Activated CD4-positive, CD25-positive, alpha-beta regulatory T cell treated with anti-CD3 and anti-CD28 coated beads, Interleukin-2, amount 50 U/mL, for 16 hours (primary cell): ENCODE measurements around the gene BTBD10.

Source experiments
- DNase-seq: peaks from one replicate; pipeline ENCODE4 v3.0.0-alpha.2; 2020; ENCODE audit warnings: low read depth, low spot score

Gene BTBD10

DNA sequence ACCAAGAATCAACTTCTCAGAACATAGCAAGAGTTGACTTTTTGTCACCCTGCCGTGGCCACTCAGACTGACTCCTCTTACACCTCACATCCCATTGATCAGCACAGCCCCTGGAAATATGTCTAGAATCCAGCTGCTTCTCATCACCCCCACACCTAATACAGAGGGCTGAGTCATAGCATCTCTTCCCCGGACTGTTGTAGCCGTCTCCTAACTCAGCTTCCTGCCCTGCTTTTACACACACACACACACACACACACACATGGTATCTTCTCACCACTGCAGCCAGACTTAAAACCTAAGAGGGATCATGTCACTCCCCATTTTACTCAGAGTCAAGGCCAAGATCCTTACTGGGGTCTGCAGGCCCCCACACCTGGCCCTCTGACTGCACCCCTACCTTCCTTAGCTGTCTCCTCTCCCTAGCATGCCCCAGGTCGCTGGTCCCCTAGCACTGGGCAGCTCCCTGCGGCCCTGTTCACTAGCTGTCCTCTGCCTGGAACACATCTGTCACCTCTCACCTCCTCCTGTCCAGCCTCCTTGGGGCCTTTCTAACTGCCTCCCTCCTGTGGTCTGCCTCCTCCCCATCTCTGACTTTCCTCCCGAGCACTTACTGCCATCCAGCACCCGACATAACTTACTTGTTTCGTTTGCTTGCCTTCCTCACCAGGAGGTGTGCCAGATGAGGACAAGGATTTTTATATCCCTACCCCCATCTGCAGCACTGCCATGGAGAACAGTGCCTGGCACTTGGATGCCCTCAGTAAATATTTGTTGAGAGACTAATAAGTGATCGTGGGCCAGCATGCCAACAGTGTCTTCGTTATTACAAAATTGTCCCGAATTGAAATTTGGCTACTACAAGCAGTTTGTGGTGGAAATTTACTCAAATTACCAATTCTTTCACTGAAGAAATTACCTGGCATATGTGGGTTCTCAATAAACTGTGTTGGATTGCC is 123.5 kb downstream of the BTBD10 start:
- no peak for DNase-seq

DNA sequence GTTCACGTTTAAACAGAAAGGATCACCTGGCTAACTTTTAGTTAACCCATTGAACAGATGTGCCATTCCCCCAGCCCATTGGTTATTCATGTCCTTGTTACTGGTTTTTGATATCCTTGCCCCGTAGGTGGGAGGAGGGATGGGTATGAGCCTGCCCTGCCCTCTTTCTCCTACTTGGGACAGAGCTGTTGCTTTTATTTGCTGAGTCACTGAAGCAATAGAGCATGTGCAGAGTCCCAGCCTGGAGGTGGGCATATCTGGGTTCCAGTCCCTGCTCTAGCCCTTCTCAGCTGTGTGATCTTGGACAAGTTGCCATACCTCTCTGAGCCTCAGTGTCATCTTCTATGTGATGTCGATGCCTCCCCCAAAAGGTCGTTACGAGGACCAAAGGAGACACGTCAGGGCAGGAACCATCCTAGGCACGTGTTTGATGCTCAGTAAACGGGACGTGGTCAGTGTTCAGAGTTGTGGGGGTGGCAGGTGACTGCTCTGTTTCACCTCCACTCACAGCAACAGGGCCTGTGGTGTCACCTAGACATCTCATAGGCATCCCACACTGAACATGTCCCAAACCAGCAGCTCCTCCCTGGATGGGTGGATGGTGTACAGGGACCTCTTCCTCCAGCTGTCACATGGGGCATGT is 124.5 kb downstream of the BTBD10 start:
- no peak for DNase-seq

DNA sequence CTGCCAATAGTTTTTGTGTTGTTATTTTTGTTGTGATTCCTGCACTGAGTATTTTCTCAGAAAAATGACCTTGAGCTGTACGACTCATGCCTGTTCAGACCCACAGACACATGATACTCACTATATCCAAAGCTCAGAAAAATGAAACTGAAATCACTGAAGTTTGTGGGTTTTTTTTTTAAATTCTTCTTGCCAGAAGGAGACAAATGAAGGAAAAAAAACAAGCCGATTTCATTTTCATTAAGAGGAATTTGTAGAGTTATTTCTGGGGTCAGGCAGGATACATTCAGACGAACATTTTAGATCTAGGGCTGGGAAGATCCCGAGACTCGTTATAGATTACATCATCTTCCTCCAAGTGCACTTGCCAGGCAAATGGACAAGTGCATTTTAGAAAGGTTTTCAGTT is 125.0 kb downstream of the BTBD10 start:
- DNase-seq, result no peak
